Activated CD4-positive, alpha-beta T cell treated with anti-CD3 and anti-CD28 coated beads for 4 hours (primary cell): Measurements from ENCODE around the gene ZBTB7A.

Experiments used
- DNase-seq, 2 donors: peaks; one replicate each; pipeline ENCODE4 v3.0.0-alpha.2; 2020

The ZBTB7A gene

GRCh38 chr19:4066176-4066606 lies 508 bp downstream of the ZBTB7A start:
- peak; percentile 66 to 69 for DNase-seq

GRCh38 chr19:4065430-4066175 lies 1.1 kb downstream of the ZBTB7A start:
- peak; percentile 95 to 97 for DNase-seq

- DNase-seq: peak; percentile 41 to 50
Measured at GRCh38 chr19:4064496-4065260, 2.0 kb downstream of the ZBTB7A start.

DNA sequence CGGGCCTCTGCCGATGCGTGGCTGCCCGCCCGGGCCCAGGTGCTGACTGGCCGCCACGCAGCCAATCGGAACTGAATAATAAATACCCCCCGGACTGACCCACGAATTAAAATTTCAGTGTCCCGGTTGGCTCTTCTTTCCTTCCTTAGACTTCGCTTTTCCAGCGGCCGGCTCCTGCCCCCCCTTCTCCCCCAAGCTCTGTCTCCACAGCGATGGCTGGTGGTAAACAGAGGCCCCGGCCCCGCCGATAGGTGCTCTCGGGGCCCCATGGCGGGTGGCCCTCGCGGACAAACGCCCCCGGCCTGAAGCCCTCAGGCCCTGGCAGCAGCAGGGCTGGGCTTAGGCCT lies 2.6 kb downstream of the ZBTB7A start:
- no peak for DNase-seq

DNA sequence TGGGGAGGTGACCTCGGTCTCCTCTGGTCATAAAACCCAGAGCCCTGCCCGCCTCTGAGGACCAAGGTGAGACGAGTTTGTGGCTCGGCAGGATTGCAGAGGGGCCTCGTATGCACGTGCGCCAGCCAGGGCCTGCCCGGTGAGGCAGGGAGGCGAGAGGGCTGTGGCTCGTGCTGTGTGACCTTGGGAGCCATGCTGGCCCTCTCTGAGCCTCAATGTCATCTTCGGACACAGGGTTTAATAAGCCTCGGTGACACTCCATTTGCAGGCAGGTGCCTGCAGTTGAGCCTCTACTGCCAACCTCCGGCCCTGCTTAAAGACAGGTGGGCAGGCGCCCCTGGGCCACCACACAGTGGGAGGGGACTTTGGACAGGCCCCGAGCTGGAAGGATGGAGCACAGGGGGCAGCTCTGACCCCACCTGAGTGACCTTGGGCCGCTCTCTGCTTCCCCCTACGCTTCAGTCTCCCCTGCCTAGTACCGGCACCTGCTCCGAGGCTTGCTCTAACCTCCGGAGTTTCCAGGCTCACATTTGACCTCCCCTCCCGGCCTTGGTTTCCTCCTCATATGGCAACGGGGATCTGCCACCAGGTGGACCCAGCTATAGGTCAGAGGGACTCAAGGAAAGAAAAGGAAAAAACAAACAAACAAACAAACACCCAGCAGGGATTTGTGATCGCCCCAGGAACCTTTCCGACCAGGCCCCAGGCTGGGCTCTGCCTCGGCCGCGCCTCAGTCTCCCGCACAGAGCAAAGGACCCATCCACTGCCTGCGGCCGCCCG lies 3.1 kb downstream of the ZBTB7A start:
- DNase-seq: no peak

DNA sequence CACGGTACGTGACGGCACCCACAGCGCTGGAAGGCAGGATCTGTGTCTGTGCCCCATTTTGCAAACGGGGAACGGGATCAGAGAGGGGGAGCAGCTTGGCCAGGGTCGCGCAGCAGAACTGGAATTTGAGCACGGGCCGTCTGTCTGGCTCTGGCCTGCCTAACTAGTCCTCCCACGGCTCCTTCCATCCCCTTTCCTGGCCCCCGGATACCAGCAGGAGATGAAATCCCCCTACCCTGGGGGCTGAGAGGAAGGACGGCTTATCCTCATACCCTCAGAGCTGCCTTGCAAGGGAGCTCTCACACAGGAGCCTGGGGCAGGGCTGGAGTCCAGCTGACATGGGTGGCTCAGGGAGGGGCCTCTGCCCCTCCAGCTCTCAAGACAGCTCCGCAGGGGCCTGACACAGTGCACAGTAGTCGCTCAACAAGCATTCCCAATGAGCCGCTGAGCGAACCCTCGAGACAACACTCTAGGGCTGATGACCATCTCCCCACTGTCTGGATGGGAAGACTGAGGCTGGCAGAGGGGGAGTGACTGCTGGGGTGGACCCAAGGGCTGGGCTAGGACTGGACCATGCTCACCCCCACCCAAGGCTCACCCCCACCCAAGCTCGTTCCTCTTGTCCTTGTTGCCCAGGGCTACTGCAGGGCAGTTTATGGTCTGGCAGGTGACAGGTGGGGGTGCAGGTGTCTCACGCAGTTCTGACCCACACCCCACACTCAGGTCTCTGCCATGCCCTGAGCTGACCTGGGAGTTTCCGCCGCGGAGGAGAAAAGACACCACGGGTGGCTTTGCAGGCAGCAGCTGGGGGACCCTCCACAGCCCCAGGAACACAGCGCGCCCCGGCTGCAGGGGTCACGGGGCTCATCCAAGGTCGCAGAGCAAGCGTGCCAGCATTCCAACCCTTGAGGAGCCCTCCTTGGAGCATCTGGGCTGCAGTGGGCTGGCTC lies 4.0 kb downstream of the ZBTB7A start:
- no peak for DNase-seq

- DNase-seq: no peak
Measured at GRCh38 chr19:4061683-4062418, 4.8 kb downstream of the ZBTB7A start.

- no peak for DNase-seq
Measured at GRCh38 chr19:4061178-4061682, 5.5 kb downstream of the ZBTB7A start.

DNA sequence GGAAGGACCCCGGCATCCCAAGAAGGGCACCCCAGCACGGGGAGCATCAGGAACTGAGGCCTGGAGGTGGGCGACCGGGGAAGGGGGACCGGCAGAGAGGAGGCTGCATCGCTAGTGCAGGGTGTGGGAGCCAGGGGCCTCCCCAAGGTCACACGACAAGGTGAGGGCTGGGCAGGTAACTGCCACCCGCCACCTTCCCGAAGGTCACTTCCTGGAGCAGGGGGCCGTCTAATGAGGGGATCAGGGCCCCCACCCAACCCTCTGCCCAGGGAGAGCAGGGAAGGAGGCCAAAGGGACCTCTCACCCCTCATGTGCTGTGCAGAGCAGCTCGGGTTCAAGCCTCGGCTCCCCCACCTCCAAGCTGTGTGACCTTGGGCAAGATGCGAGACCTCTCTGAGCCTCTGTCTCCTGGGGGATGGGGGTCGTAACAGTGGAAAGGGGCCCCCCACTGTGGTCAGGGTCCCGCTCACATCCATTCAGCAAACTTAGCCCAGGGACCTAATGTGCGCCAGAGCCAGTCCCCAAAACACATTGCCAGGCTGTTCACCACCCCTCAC lies 6.0 kb downstream of the ZBTB7A start:
- no peak for DNase-seq

DNA sequence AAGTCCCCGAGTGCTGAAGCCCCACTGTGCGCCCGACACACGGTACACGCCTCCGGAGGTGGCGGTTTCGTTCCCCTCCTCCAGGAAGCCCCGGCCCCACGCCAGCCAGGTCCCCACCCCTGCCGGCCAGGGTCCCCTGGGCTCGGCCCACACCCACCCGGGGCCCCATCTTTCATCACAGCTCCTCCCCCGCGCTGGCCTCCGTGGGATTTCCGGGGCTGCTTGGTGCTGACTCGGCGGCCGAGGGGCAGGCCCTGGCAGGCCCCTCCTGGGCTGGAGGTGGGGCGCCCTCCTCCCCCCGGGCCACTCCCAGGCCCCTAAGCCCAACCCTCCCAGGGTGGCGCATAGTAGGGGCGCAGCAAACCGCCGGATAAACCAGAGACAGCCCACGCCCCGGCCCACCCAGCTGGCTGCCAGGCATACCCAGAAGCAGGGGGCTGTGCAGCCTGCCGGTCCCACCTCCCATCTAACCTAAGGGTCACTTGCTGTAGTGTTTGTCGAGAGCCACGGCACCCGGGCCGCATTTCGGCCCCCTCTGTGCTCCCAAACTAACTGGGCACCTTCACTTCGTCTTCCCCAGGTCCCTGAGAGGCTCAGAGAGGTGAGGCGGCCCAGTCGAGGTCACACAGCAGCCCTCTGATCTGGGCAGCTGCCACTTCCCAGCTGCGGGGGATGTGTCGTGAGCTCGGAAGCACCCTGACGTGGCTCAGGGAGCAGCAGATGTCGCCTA lies 6.6 kb downstream of the ZBTB7A start:
- DNase-seq: peak; percentile 43 to 59

- DNase-seq: no peak
Measured at GRCh38 chr19:4059453-4059871, 7.2 kb downstream of the ZBTB7A start.

DNA sequence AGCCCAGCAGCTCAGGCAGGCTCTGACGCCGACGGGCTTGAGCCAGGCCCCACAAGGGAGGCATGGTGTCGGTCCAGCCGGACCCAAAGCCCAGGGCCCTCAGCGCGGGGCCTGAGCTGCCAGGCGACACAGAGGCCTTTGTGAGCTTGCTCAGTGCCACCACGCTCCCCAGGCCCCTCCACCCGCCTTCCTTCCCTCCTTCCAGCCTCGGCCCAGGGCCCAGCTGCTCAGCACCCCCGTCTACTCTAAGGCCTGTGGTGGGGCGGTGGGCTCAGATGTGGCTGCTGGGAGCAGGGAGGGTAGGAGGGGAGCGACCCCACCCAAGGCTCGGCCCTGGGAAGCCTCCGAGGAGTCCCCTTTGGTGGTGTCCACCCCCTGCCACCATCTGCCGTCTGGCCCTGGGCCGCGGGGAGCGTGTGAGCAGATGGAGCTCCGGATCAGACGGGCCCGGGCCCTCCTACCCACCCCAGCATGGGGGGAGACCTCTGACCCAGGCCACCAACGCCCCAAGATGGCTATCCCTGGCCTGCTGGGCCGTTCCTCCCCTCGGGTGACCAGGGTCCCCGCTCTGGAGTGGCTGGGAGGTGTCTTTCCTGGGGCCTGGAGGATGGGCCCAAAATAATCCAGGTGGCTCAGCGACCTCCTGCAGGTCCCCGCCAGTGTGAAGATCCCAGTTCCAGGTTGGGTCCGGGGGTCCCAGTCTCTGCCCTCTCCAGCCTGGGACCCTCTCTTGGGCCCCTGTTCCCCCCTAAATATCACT lies 7.8 kb downstream of the ZBTB7A start:
- no peak for DNase-seq

GRCh38 chr19:4057931-4058692 lies 8.6 kb downstream of the ZBTB7A start:
- DNase-seq: peak; percentile 64 to 65

- DNase-seq: no peak
Measured at GRCh38 chr19:4055209-4055552, 11.5 kb downstream of the ZBTB7A start.

DNA sequence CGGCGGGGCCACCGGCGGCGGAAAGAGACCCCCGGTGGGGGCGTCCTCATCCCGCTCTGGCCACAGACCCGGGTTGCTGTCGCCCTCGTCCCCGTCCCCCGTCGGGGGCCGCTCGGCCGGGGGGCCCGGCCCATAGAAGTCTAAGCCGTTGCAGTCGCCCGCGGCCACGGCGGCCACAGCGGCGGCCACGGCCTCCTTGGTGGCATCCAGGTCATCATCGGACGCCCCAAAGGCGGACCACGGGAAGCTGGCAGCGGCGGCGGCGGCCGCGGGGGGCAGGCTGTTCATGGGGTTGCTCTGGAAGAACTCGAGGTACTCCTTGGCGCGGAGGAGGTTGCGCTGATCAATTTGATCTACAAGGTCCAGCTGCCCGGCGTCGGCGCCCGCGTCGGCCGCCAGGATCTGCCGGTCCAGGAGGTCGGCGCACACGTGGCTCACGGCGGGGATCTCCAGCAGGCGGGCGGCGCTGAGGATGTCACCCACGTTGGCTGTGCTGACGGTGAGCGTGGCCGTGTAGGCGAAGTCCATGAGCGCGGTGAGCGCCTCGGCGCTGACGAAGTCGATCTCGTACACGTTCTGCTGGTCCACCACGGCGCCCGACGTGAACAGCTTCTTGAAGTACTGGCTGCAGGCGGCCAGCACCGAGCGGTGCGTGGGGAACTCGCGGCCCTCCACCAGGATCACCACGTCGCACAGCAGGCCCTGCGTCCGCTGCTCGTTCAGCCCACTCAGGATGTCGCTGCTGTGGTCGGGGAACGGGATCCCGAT lies 12.1 kb downstream of the ZBTB7A start:
- DNase-seq: no peak

DNA sequence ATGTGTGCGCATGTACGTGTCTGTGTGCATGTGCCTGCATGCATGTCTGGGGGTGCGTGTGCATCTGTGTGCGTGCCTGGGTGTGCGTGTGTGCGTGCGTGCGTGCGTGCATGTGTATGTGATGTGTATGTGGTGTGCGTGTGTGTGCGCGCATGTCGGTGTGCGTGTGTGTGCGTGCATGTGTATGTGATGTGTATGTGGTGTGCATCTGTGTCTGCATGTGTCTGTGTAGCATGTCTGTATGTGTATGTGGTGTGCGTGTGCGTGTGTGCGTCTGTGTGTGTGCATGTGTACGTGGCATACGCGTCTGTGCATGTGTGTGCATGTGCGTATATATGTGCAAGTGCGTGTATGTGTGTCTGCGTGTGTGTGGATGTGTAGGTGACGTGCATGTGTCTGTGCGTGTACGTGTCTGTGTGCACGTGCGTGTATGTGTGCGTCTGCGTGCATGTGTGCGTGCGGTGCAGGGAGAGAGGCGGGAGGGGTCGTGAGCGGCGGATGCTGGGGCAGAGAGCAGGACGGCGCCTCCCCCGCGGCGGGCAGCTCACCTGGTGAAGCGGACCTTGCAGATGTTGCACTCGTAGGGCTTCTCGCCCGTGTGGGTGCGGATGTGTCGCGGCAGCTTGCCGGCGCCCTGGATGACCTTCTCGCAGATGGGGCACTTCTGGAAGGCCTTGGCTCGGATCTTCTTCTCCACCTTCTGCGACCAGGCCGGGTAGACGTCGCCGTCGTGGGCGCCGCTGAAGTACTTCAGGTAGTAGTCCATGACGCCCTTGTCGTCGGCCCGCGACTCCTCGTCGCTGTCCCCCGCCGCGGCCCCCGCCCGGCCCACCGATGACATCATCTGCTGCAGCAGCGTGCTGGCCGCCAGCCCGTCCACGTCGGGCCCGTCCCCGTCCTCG lies 13.0 kb downstream of the ZBTB7A start:
- no peak for DNase-seq

DNA sequence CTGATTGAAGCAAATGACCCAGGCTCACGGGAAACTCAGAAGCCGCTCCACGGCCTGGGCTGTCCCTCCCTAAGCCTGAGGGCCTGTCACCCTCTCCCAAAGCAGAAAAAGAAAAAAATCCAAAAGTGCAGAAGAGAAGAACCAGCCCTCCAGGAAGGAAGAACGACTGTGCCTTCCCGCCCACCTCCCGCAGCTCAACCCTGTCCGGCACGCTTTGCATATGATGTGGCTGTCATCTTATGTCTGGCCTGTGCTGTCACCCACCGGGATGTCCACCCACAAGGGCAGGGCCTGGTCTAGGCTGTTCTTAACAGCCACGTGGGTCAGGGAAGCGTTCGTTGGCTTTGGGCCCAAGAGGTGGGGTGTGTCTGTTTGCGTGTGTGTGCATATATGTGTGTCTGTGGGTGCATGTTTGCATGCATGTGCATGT lies 13.7 kb downstream of the ZBTB7A start:
- no peak for DNase-seq
